ENCODE measurements around the gene SEC14L3.

DNA sequence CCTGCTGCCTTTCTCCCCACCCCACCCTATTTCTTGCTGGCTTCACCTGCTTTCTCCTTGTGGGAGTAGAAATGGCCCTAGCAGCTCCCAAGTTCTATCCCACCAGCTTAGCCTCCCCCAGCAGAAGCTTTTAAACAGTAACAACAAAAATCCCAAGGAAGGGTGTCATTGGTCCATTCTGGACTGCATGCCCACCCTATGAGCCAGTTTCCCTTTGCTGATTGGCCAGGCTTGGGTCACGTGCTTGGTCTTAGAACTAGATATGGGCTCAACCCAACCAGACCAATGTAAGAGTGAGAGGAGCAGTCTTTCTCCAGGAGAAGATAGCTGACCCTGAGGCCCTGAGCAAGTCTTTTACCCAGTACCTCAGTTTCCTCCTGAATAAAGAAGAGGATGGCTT, 43.9 kb downstream of the SEC14L3 start:
- TF ChIP-seq POLR2A (IDR thresholded peaks at IDR 0.05): no peak
- TF ChIP-seq, protein P1, sequence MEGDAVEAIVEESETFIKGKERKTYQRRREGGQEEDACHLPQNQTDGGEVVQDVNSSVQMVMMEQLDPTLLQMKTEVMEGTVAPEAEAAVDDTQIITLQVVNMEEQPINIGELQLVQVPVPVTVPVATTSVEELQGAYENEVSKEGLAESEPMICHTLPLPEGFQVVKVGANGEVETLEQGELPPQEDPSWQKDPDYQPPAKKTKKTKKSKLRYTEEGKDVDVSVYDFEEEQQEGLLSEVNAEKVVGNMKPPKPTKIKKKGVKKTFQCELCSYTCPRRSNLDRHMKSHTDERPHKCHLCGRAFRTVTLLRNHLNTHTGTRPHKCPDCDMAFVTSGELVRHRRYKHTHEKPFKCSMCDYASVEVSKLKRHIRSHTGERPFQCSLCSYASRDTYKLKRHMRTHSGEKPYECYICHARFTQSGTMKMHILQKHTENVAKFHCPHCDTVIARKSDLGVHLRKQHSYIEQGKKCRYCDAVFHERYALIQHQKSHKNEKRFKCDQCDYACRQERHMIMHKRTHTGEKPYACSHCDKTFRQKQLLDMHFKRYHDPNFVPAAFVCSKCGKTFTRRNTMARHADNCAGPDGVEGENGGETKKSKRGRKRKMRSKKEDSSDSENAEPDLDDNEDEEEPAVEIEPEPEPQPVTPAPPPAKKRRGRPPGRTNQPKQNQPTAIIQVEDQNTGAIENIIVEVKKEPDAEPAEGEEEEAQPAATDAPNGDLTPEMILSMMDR (IDR thresholded peaks at IDR 0.05): no peak
